Bronchial epithelial cell (primary cell): ENCODE measurements around the gene NDUFS6. TPM values are rescaled to one million over a fixed set of nuclear protein-coding genes. Genes with fewer than 3 reads are reported as not detected.
"Not testable (repeated sequence)": the region's sequence is repeated elsewhere in the genome, so short reads cannot be mapped to it uniquely, and the experiment has no call there.

Source experiments
- DNase-seq: peaks from one replicate; pipeline ENCODE4 v3.0.0-alpha.2; 2010; ENCODE audit warnings: low read depth
- FAIRE-seq: peaks from 2 replicates; lab custom pipeline; 2011; peaks lifted over from hg19 to GRCh38; lab: Jason Lieb, UNC
- H3K27me3 ChIP-seq: 2 replicates; pipeline ENCODE4 v1.5.1; 2011; ENCODE audit warnings: low read length; ENCODE audit not compliant: control insufficient read depth, insufficient read depth
- H3K36me3 ChIP-seq: 2 replicates; pipeline ENCODE4 v1.5.1; 2011; ENCODE audit warnings: low read length; ENCODE audit not compliant: control insufficient read depth, insufficient read depth
- H3K4me3 ChIP-seq: 2 replicates; pipeline ENCODE4 v1.5.1; 2011; ENCODE audit warnings: mild to moderate bottlenecking, low read depth, low read length, control low read depth
- CTCF ChIP-seq: IDR thresholded peaks from 2 replicates; pipeline ENCODE4 v1.5.1; 2011; ENCODE audit warnings: mild to moderate bottlenecking, moderate library complexity, low read length, control low read depth, inconsistent platforms; ENCODE audit not compliant: insufficient read depth, severe bottlenecking
- total RNA-seq: library from RNA; depleted of rRNA; stranded (reverse); fragments of >200 nt; gene quantifications from 2 replicates; pipeline ENCODE4 v1.2.1, GENCODE V29; 2014

Gene NDUFS6
- total RNA-seq, 1 donor from 2014 or later: 21.1 TPM

GRCh38 chr5:1815071-1815786 lies 14.0 kb downstream of the NDUFS6 start:
- DNase-seq: no peak
- peaks cover 30% of the 10 kb centered on the region for H3K36me3 ChIP-seq

GRCh38 chr5:1815881-1816292 lies 14.7 kb downstream of the NDUFS6 start:
- FAIRE-seq: no peak
- H3K27me3 ChIP-seq: no peaks in the 10 kb centered on the region
- H3K4me3 ChIP-seq: no peak overlapping the region
- no peak for DNase-seq
- H3K36me3 ChIP-seq: peaks cover 31% of the 10 kb centered on the region
- TF ChIP-seq CTCF: no peak

More at GRCh38 chr5:1815071-1815786, 14.0 kb downstream of the NDUFS6 start:
- TF ChIP-seq CTCF: no peak
- no peak for FAIRE-seq
- no peaks in the 10 kb centered on the region for H3K27me3 ChIP-seq
- no peak overlapping the region for H3K4me3 ChIP-seq

GRCh38 chr5:1816495-1817089 lies 15.4 kb downstream of the NDUFS6 start:
- FAIRE-seq, DNase-seq, H3K4me3 ChIP-seq, H3K27me3 ChIP-seq: not testable (repeated sequence)
- H3K36me3 ChIP-seq: peaks cover 30% of the 10 kb centered on the region

- FAIRE-seq (no peak), DNase-seq (no peak)
- Histone ChIP-seq H3K4me3 (no peak overlapping the region), H3K27me3 (no peaks in the 10 kb centered on the region), H3K36me3 (peaks cover 28% of the 10 kb centered on the region)
- no peak for TF ChIP-seq CTCF
Observed at GRCh38 chr5:1817261-1818043, 16.2 kb downstream of the NDUFS6 start.

- TF ChIP-seq CTCF: no peak
- peaks cover 26% of the 10 kb centered on the region for H3K36me3 ChIP-seq
- no peak overlapping the region for H3K4me3 ChIP-seq
- H3K27me3 ChIP-seq: no peaks in the 10 kb centered on the region
- FAIRE-seq: no peak
- no peak for DNase-seq
Observed at GRCh38 chr5:1818784-1819183, 17.6 kb downstream of the NDUFS6 start.

- TF ChIP-seq CTCF: no peak
- Histone ChIP-seq H3K36me3 (peaks cover 25% of the 10 kb centered on the region), H3K27me3 (no peaks in the 10 kb centered on the region), H3K4me3 (no peak overlapping the region)
- DNase-seq: no peak
- FAIRE-seq: no peak
Observed at GRCh38 chr5:1819458-1819857, 18.3 kb downstream of the NDUFS6 start.
